ENCODE data around the gene CENPK.

The CENPK gene

DNA sequence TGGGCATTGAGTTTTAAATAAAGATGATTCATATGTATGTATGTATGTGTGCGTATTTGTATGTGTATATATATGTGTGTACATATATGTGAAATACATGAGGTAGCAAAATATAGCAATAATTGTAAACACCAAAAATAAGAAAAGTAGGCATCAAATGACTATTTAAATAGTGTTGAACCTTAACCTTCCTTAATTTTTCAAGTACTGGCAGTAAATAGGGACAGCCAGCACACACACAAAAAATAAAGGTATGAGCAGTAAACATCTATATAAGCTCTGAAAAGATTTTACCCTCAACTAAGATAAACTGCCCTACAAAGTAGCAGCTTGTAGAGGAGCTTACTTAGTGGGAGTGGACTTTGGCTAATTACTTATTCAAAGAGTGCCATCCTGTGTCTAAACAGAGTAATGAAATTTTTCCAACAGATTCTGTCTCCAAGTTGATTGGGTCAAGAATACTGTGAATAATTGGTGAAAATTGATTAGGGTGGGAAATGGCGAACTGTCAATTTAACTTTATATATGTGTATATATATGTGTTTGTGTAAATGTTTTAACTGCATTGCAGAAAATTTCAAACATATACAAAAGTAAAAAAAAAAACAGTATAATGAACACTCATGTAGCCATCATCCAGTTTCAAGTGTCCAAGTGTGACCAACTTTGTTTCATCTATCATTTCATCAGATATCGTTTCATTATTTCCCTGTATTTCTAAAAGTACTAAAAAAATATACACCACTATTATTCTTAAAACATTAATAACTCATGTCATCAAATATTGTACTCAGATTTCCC, 79.2 kb downstream of the CENPK start:
- TF ChIP-seq TAF1 (IDR thresholded peaks at IDR 0.05; ENCODE audit: borderline replicate concordance, insufficient read depth, low read length) = no peak
- TF ChIP-seq, protein P1, sequence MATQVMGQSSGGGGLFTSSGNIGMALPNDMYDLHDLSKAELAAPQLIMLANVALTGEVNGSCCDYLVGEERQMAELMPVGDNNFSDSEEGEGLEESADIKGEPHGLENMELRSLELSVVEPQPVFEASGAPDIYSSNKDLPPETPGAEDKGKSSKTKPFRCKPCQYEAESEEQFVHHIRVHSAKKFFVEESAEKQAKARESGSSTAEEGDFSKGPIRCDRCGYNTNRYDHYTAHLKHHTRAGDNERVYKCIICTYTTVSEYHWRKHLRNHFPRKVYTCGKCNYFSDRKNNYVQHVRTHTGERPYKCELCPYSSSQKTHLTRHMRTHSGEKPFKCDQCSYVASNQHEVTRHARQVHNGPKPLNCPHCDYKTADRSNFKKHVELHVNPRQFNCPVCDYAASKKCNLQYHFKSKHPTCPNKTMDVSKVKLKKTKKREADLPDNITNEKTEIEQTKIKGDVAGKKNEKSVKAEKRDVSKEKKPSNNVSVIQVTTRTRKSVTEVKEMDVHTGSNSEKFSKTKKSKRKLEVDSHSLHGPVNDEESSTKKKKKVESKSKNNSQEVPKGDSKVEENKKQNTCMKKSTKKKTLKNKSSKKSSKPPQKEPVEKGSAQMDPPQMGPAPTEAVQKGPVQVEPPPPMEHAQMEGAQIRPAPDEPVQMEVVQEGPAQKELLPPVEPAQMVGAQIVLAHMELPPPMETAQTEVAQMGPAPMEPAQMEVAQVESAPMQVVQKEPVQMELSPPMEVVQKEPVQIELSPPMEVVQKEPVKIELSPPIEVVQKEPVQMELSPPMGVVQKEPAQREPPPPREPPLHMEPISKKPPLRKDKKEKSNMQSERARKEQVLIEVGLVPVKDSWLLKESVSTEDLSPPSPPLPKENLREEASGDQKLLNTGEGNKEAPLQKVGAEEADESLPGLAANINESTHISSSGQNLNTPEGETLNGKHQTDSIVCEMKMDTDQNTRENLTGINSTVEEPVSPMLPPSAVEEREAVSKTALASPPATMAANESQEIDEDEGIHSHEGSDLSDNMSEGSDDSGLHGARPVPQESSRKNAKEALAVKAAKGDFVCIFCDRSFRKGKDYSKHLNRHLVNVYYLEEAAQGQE (IDR thresholded peaks at IDR 0.05; ENCODE audit: insufficient read depth in 1 of 2, low read depth in 2 of 2, low read length in 2 of 2) = no peak
- no peak for TF ChIP-seq POLR2AphosphoS5 (IDR thresholded peaks at IDR 0.05; ENCODE audit: low read depth, low read length)
- no peak for TF ChIP-seq SIN3A (IDR thresholded peaks at IDR 0.05; ENCODE audit: borderline replicate concordance, insufficient read depth, low read length)

DNA sequence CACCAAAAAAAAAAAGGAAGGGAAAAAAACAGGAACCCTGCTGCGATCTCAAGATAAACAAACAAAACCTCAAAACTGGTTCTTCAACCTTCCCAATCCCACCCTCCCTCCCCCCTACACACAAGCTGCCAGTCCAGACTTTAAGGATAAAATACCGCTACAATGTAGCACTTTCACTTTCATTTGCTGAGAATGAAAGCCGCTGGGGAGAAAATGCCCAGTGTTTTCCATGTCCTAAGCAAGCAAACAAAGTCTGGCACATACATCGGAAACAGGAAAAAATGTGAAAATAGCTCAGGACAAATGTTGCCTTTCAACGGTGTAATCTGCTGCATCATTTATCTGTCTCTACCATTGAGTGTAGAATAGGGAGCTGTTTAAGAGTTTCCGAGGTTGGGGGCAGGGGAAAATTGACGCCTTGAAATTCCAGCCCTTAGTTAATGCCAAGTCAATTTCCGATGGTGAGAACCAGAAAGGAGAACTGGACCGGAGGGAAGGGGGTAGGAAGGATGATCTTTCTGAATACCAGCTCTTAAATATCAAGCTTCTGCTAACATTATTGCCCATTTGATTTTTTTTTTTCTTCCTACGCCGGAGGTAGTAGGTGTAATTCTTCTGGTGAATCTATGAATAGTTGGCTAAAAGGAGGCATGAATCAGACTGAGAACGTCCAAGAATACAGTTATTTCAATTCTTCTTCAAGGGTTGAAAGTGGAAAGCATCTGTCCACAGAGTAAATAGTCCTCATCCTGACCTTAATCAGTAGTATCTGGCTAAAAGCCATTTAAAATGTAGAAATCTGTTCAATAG, 80.0 kb downstream of the CENPK start:
- TF ChIP-seq POLR2AphosphoS5 (IDR thresholded peaks at IDR 0.05; ENCODE audit: low read depth, low read length) (no peak), TAF1 (IDR thresholded peaks at IDR 0.05; ENCODE audit: borderline replicate concordance, insufficient read depth, low read length) (no peak), SIN3A (IDR thresholded peaks at IDR 0.05; ENCODE audit: borderline replicate concordance, insufficient read depth, low read length) (no peak), FOXP2 (optimal IDR thresholded peaks at IDR 0.05; ENCODE audit: borderline replicate concordance, extremely low read depth, extremely low read length, insufficient read depth) (no peak)
- TF ChIP-seq, protein P1 (IDR thresholded peaks at IDR 0.05; ENCODE audit: insufficient read depth in 1 of 2, low read depth in 2 of 2, low read length in 2 of 2) = no peak

DNA sequence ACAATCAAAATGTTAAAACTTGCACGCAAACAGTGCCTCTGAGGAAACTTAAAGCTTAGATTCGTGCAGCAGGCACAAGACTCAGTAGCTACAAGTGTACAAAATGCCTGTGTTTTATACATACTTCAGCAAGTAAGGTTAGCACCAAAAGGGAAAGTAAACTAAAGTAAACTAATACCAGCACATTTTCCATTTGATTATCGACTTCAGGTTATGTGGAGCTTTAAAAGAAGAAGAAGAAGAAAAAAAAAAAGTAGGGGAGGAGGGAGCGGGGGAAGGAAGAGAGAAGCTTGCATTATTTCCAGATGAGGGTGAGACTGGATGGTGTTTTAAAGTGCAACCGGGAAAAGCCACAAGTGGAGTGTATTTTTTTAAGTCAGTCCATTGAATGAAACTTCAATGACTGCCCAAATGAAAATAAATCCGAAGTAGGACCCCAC, 80.7 kb downstream of the CENPK start:
- TF ChIP-seq, protein P1 (IDR thresholded peaks at IDR 0.05; ENCODE audit: insufficient read depth in 1 of 2, low read depth in 2 of 2, low read length in 2 of 2) = no peak
- TF ChIP-seq FOXP2 (optimal IDR thresholded peaks at IDR 0.05; ENCODE audit: borderline replicate concordance, extremely low read depth, extremely low read length, insufficient read depth) (no peak), SIN3A (IDR thresholded peaks at IDR 0.05; ENCODE audit: borderline replicate concordance, insufficient read depth, low read length) (no peak), TAF1 (IDR thresholded peaks at IDR 0.05; ENCODE audit: borderline replicate concordance, insufficient read depth, low read length) (no peak), POLR2AphosphoS5 (IDR thresholded peaks at IDR 0.05; ENCODE audit: low read depth, low read length) (no peak)

DNA sequence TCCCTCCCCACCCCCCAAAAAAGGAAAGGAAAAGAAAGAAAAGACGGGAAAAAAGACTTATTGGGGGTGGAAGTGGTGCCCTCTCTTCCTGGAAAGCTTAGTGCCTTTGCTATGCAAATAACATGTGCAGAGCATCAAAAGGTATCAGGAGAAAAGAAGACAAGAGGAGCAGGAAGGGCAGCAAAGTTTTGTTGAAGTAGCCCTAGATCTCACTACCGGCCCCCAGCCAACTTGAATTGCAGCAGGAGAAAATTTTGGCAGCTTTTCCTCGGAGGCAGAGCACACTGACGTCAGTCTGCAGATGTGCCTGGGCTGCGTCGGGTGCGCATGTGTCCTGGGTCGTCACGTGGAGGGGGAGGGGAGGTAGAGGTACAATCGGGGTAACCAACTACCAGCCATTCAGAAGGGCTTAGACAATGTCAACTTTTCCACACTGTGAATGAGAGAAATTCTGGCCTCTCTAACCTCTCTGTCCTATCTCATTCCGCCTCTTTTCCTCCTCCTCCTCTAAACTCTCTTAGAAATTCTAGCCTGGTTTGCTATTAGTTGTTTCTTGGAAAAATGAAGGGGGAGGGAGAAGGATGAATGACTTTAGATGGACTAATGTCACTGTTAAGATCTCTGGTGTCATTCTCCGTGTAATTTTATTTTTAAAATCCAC, 81.2 kb downstream of the CENPK start, which contains the start of gene ADAMTS6:
Gene ADAMTS6, minus strand, starts transcription at position 286 of the 661 bp plus-strand sequence. CDS start 8,247 bp downstream, outside the sequence.
- TF ChIP-seq, protein P1 (IDR thresholded peaks at IDR 0.05; ENCODE audit: insufficient read depth in 1 of 2, low read depth in 2 of 2, low read length in 2 of 2) = peak; percentile 15 to 58; a peak in 1 of 4 replicates
- peak; percentile 97 for TF ChIP-seq FOXP2 (optimal IDR thresholded peaks at IDR 0.05; ENCODE audit: borderline replicate concordance, extremely low read depth, extremely low read length, insufficient read depth)
- TF ChIP-seq TAF1 (IDR thresholded peaks at IDR 0.05; ENCODE audit: borderline replicate concordance, insufficient read depth, low read length) = peak; percentile 81; the same call in 1 of the 2 replicates
- peak; percentile 86 for TF ChIP-seq POLR2AphosphoS5 (IDR thresholded peaks at IDR 0.05; ENCODE audit: low read depth, low read length)
- TF ChIP-seq SIN3A (IDR thresholded peaks at IDR 0.05; ENCODE audit: borderline replicate concordance, insufficient read depth, low read length) = peak; percentile 72; the same call in 1 of the 2 replicates

Data from PFSK-1 (cell line).